Glutamatergic neuron (in vitro differentiated cells): ENCODE results near the gene SRMS. TPM values are rescaled to one million over a fixed set of nuclear protein-coding genes. Genes with fewer than 3 reads are reported as not detected.

Source experiments
- DNase-seq: peaks from one replicate; pipeline ENCODE4 v3.0.0; 2022
- H3K27ac Mint-ChIP-seq: one replicate; pipeline ENCODE4 v1.8.0; 2020; ENCODE audit warnings: mild to moderate bottlenecking, mixed read lengths, inconsistent platforms; ENCODE audit not compliant: unreplicated experiment
- H3K27me3 Mint-ChIP-seq: one replicate; pipeline ENCODE4 v1.8.0; 2020; ENCODE audit warnings: mild to moderate bottlenecking, moderate library complexity, mixed read lengths, inconsistent platforms; ENCODE audit not compliant: unreplicated experiment
- H3K36me3 Mint-ChIP-seq: one replicate; pipeline ENCODE4 v1.8.0; 2020; ENCODE audit warnings: mild to moderate bottlenecking, mixed read lengths, inconsistent platforms; ENCODE audit not compliant: unreplicated experiment
- H3K4me1 Mint-ChIP-seq: one replicate; pipeline ENCODE4 v1.8.0; 2020; ENCODE audit warnings: mild to moderate bottlenecking, low read depth, mixed read lengths, inconsistent platforms; ENCODE audit not compliant: unreplicated experiment
- H3K4me3 Mint-ChIP-seq: one replicate; pipeline ENCODE4 v1.8.0; 2020; ENCODE audit warnings: mild to moderate bottlenecking, mixed read lengths, inconsistent platforms; ENCODE audit not compliant: unreplicated experiment
- H3K9me3 Mint-ChIP-seq: one replicate; pipeline ENCODE4 v1.8.0; 2020; ENCODE audit warnings: mild to moderate bottlenecking, moderate library complexity, mixed read lengths, inconsistent platforms; ENCODE audit not compliant: unreplicated experiment
- total RNA-seq: library from RNA; stranded (reverse); fragmentation: NEBNext Ultra II Directional; extraction: Animal tissue kit (Norgen Biotek cat#: 25700); gene quantifications from one replicate; pipeline ENCODE4 v1.2.1, GENCODE V29; 2021; ENCODE audit not compliant: unreplicated experiment
- TF ChIP-seq, protein P1 (sequence below): fragments of 200-600 bp; sonication (generic); IDR thresholded peaks from one replicate; pipeline ENCODE4 v1.5.0; 2021; ENCODE audit not compliant: partially characterized antibody, unreplicated experiment

SRMS gene
- total RNA-seq, 1 donor from 2014 or later = not detected

DNA sequence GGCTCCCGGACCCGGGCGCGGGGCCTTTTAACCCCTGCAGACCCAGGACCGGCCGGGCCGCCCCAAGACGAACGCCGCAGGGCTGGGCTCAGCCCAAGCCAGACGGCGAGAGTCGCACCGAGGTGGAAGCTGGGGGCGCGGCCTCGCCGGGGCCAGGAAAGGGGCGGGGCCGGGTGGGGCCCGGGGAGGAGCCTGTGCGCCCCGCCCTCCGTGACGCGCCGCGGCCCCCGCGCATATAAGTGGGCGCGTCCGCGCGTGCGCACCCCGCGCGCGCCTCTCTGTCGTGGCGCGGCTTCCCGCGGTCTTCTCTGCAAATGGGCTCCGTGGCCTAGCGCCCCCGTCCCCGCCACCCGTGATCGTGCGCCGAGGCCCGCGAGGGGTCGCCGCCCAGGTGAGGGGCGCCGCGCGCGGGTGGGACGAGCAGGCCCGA lies 27.0 kb downstream of the SRMS start, which contains the start of gene PPDPF:
Gene PPDPF, plus strand, starts transcription at position 262 of the 430 bp plus-strand sequence. CDS start 544 bp downstream, outside the sequence.
- Mint-ChIP-seq H3K36me3 (peaks cover 3% of the 10 kb centered on the region), H3K4me1 (peaks cover 5% of the 10 kb centered on the region), H3K4me3 (peak within 1 kb of the TSS; percentile 91), H3K9me3 (peaks cover 14% of the 10 kb centered on the region), H3K27me3 (peaks cover 15% of the 10 kb centered on the region), H3K27ac (peak within 1 kb of the TSS; percentile 84)
- peak; percentile 88 for DNase-seq
- TF ChIP-seq, protein P1, sequence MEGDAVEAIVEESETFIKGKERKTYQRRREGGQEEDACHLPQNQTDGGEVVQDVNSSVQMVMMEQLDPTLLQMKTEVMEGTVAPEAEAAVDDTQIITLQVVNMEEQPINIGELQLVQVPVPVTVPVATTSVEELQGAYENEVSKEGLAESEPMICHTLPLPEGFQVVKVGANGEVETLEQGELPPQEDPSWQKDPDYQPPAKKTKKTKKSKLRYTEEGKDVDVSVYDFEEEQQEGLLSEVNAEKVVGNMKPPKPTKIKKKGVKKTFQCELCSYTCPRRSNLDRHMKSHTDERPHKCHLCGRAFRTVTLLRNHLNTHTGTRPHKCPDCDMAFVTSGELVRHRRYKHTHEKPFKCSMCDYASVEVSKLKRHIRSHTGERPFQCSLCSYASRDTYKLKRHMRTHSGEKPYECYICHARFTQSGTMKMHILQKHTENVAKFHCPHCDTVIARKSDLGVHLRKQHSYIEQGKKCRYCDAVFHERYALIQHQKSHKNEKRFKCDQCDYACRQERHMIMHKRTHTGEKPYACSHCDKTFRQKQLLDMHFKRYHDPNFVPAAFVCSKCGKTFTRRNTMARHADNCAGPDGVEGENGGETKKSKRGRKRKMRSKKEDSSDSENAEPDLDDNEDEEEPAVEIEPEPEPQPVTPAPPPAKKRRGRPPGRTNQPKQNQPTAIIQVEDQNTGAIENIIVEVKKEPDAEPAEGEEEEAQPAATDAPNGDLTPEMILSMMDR = no peak

DNA sequence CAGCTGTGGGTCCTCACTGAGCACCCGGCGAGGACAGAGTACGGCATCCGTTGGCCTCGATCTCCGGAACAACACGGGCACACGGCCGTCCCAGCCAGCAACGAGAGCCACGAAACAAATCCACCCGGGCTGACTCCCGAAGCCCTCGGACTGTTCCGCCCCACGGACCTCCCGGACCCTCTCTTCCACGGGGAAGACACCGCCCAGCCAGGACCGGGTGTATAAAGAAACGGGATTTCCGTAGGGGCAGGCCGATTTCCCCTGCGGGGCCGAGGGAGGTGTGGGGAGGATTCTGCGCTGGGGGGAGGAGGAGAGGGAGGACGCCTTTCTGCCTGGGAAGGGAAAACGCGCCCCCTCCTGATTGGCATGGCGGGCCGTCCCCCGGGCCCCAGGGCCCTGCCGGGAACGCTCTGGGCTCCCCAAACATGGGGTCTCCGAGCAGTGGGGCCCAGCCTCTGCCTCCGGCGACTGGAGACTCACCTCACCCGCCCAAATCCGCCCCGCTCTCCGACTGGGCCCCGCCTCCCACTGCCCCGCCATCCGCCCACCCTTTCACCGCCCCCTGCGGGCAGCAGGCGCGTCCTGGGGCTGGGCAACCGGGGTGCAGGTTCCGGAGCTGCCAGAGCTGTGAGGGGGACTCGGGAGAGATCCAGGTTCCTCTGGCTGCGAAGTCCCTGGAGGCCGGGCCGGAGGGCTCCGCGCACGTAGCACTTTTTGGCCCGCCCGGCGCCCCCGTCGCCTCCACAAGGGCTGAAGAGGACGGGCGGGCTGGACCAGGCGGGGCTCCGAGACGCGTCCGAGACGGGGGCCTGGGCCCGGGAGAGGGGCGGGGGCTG lies 27.7 kb downstream of the SRMS start:
- TF ChIP-seq, protein P1 = peak; percentile 25
- Mint-ChIP-seq H3K4me3 (peak overlapping the region; percentile 87), H3K27ac (peak overlapping the region; percentile 66), H3K27me3 (peaks cover 15% of the 10 kb centered on the region), H3K36me3 (peaks cover 3% of the 10 kb centered on the region), H3K9me3 (peaks cover 12% of the 10 kb centered on the region), H3K4me1 (peaks cover 5% of the 10 kb centered on the region)
- peak; percentile 76 for DNase-seq

DNA sequence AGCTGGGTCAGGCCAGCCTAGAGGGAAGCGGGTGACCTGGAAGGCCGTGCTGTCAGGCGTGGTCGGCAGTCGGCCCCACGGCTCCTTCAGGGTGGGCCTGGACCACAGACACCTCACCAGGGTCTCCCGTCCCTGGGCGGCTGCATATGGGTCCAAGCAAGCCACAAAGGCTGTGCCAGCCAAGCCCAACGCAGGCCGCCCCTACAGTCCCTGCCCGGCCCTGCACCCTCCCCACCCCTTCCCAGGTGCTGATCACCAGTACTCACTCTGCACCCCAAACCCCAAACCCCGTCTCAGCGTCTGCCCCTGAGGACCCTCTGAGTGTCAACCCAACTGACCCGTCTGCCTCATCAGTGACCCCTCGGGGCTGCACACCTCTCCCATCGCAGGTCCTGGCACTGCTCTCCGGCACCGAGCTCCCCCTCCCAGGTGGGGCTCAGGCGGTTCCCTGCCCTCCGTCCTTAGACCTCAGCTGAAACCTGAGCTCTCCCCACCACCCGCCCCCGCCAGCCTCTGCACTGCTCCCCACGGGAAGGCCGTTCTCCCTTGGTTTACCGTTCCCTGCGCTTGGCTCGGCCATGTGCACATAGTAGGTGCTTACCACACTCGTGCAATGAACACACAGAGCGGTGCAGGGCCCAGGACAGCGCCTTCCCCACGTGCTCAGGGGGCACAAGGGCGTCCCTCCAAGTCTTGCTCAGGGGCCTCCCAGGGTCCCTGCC lies 28.4 kb downstream of the SRMS start:
- Mint-ChIP-seq H3K27ac (peak overlapping the region; percentile 66), H3K9me3 (peaks cover 7% of the 10 kb centered on the region)
- TF ChIP-seq, protein P1 = no peak

DNA sequence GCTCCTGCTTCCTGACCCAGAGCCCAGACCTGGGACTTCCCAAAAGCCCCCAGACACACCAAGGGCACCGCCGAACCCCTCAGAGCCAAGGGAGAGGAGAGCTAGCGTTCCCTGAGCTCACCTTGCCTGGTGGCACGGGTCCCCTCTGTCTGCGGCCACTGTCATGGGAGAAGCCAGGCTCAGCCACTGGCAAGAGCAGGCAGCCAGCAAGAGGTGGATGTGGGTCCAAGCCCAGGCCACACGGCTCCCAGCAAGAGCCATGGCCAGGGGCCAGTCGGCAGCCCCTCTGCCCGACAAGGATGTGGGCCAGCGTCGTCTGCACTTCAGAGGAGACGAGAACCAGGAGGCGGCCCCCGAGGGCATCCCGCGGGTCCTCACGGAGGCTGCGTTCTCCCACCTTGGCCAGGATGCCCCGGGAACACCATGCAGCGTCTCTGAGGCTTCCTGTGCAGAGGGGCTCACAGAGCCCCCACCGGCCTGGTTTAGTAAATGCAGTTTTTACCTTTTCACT lies 29.1 kb downstream of the SRMS start:
- H3K27ac Mint-ChIP-seq = no peak overlapping the region
- peaks cover 2% of the 10 kb centered on the region for H3K36me3 Mint-ChIP-seq
- peaks cover 3% of the 10 kb centered on the region for H3K9me3 Mint-ChIP-seq
- peaks cover 10% of the 10 kb centered on the region for H3K27me3 Mint-ChIP-seq
- TF ChIP-seq, protein P1 = no peak
- peak; percentile 21 for DNase-seq
- H3K4me3 Mint-ChIP-seq = peak overlapping the region; percentile 87
- H3K4me1 Mint-ChIP-seq = peaks cover 5% of the 10 kb centered on the region

More for the DNA sequence above, 28.4 kb downstream of the SRMS start:
- H3K27me3 Mint-ChIP-seq = peaks cover 12% of the 10 kb centered on the region
- H3K4me3 Mint-ChIP-seq = peak overlapping the region; percentile 87
- H3K36me3 Mint-ChIP-seq = peaks cover 3% of the 10 kb centered on the region
- DNase-seq = peak; percentile 14
- peaks cover 5% of the 10 kb centered on the region for H3K4me1 Mint-ChIP-seq
